SKM-1 treated with dmso at 0.1 percent for 144 hours (cell line): ENCODE measurements around the gene CRTC1.

Experiments used
- DNase-seq: peaks from one replicate; lab custom pipeline; 2025; ENCODE audit not compliant: unreplicated experiment; lab: John Stamatoyannopoulos, UW

Gene CRTC1

DNA sequence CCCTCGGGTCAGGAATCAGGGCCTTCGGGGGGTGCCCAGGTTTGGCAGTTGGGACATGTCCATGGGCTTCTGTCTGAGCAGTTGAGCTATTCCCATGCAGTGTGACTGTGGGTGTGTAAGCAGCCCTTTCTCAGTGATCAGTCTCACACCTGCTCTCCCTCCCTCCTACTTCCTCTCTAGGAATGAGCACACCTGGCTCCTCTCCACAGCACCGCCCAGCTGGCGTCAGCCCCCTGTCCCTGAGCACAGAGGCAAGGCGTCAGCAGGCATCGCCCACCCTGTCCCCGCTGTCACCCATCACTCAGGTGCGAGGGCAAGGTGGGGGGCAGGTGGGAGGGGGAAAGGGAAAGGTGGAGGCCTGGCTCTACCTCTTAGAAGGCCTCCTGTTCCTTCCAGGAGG lies 81.7 kb downstream of the CRTC1 start:
- DNase-seq, result no peak

GRCh38 chr19:18768046-18768771 lies 84.7 kb downstream of the CRTC1 start:
- no peak for DNase-seq

- DNase-seq, result no peak
Measured at GRCh38 chr19:18768997-18769891, 85.8 kb downstream of the CRTC1 start.

DNA sequence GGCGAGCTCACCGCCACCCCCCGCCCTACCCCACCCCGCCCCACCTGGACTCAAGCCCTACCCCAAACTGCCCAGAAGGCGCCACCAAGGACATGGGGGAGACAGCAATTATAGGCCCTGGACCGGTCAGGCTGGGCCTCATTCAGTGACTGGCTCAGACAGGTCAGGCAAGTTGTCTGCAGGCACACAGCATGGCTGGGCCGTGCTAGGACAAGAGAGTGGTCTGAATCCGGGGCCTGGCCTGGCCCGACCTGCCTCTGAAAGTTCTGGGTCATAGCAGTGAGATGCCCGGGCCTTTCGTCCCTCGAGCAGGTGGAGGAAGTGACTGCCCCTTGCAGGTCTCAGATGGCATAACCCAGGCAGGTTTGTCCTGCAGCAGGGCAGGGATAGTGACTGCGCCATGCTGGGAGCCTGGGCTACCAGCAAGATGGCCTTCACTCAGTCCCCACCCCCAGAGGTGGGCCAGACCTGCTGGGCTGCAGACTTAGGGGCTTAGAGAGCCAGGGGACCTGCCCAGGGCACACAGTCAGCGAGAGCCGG lies 86.6 kb downstream of the CRTC1 start:
- no peak for DNase-seq

DNA sequence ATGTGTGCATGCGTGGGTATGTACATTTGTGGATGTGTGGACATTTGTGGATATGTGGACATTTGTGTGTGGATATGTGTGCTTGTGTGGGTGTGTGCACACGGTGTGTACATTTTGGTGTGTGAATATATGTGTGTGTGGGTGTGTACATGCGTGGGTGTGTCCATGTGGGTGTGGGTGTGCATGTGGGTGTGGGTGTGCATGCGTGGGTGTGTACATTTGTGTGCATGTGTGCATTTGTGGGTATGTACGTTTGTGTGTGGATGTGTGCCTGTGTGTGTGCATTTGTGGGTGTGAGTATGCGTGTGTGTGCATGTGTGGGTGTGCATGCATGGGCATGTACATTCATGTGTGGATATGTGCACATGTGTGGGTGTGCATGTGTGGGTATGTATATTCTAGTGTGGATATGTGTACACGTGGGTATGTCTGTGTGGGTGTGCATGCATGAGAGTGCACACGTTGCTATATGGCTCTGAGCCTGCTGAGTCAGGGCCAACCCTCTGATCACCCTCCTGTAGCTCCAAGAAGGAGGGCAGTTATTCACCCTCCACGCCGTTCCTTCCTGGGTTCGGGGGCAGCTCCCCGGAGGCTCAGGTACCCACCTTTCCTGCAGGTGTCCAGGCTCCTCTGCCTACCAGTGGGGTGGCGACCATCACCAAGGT lies 87.3 kb downstream of the CRTC1 start:
- no peak for DNase-seq

DNA sequence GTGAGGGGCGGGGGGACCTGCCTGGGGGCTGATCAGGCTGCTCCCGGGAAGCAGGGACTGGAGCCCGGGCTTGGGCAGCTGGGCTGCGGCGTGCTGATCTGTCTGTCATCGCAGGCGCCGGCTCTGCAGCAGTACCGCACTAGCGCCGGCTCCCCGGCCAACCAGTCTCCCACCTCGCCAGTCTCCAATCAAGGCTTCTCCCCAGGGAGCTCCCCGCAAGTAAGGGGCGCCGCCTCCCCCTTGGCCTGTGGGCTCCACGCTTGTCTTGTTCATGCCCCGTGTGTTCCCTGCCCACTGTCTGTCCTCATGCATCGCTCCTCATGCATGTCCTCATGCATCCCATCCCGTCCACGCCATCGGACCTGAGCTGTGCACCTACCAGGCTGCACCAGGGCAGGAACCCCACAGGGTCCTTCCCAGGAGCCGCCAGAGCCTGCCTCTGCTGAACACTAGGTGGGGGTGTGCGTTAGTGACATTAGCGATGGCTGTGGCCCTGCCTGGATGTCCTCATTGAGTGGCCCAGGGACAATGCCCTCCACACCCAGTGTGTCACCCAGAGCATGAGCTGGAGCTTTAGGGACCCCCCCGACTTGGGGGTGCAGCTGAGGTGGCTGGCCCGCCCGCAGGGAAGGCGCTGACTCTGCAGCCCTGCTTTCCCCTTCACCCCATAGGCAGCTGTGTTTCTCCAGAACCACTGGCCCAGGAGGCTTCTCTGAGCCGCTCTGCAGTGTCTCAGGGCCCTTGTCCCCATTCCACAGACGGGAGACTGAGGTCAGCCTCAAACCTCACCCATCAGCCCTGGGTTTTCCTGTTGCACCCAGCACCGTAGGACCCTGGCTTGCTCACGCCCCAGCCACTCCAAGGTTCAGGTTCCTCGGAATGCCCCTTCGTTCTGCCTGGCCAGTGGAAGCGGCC lies 88.1 kb downstream of the CRTC1 start:
- no peak for DNase-seq

DNA sequence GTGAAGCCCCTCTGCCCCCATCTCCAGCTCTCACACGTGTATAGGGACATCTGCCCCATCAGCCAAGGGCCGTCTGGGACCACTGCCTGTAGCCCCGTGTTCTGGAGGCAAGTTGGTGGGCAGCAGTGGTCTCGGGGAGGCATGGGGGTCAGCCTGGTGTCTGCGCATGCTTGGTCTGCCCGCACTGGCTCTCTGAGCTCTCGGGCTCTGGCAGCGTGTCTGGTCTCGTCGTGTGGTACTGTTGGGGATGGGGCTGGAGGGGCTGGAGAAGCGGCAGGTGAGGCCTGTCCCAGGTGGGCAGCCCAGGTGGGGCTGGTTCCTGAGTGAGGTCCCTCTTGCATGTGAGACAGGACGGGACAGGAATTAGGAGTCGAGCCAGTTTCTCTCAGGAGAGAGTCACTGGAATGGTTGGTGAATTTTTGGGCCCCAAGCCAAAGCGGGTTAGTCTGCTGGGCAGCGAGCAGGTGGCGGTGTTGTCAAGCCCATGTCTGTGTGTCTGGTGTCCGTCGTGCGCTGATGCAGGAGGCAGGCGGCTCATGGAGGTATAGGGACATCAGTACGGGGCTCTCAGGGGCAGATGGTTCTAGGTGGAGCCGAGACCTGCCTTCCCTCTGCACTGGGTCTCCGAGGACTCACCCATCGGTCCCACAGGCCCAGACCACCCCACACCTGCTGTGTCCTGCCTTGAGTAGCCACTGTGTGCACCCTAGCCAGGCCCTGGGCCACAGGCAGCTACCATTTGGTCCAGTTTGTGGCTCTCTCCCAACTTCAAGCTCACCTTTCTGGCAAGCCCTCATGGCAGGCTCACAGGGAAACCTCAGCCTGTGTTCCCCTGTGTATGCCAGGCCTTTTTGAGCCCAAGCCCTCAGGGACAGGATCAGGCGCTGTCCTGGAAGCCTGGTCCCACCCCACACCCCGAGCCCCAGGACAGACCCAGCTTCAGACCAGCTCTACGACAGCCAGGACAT lies 89.4 kb downstream of the CRTC1 start:
- DNase-seq, result no peak

DNA sequence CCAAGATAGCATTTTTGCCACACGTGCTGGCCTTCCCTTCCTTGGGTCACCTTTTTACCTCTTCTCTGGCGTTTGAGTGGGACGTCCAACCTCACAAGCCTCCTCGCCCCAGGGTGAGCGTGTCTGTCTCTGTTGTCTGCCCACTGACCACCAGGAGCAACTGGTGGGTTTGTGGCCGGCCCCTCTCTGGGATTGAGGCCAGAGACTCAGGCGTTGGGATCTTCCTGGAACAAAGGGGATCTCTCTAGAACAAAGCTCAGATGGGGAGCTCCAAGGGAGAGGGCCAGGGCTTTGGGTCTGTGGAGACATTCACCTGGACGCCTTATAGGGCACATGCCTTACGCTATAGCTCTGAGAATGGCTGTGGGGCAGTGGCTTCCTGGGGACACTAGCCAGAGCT lies 90.2 kb downstream of the CRTC1 start:
- DNase-seq, result no peak

GRCh38 chr19:18774107-18774506 lies 90.6 kb downstream of the CRTC1 start:
- DNase-seq, result no peak

- no peak for DNase-seq
Measured at GRCh38 chr19:18774782-18775444, 91.4 kb downstream of the CRTC1 start.

- DNase-seq, result no peak
Measured at GRCh38 chr19:18775586-18776287, 92.3 kb downstream of the CRTC1 start.

GRCh38 chr19:18776288-18776594 lies 92.8 kb downstream of the CRTC1 start:
- no peak for DNase-seq

- no peak for DNase-seq
Measured at GRCh38 chr19:18776736-18777135, 93.3 kb downstream of the CRTC1 start.

GRCh38 chr19:18777301-18778075 lies 94.0 kb downstream of the CRTC1 start:
- DNase-seq, result no peak

- DNase-seq, result no peak
Measured at GRCh38 chr19:18778076-18778389, 94.6 kb downstream of the CRTC1 start.

DNA sequence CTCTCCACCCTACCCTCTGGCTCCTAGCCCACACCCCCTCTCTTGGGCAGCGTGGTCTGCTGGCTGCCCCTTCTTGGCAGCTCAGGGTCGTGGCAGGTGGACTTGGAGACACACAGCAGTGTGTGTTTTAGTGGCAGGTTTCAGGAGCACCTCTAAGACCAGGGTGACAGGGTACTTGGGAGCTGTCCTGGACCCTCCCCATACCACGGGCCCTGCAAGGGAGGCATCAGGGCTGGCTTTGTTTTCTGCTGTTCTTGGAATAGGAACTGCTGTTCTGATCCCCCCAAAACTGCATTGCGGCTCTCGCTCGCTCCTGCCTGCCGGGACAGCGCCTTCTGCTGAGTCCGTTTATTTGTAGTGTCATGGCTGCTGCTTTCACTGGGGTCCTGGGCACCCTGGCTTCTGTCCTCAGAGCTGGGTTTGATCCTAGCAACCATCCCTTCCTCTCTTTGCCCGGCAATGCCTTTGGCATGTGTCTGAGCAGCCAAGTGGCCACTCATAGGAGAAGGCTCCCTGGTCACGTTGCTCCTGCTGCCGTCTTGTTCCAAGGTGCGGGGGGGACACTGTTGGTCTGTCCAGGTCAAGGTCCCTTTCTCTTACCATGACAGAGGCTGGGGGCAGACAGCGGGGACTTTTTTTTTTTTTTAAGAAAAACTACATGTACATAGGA lies 95.5 kb downstream of the CRTC1 start:
- DNase-seq, result no peak

- DNase-seq, result no peak
Measured at GRCh38 chr19:18780081-18780480, 96.6 kb downstream of the CRTC1 start.
